Forelimb muscle (tissue), 1 donor: ENCODE data around the gene CCBE1. TPM values are rescaled to one million over a fixed set of nuclear protein-coding genes. Genes with fewer than 3 reads are reported as not detected.

ENCODE experiments used
- DNase-seq: peaks from one replicate; pipeline ENCODE4 v3.0.0-alpha.2; 2013; ENCODE audit warnings: low read depth
- polyA plus RNA-seq: library from polyadenylated mRNA; unstranded; fragments of 120-200 nt; gene quantifications from one replicate; pipeline ENCODE4 v1.2.1, GENCODE V29; 2013; ENCODE audit not compliant: insufficient read length

Gene CCBE1
- polyA plus RNA-seq, 1 donor = 3.3 TPM

DNA sequence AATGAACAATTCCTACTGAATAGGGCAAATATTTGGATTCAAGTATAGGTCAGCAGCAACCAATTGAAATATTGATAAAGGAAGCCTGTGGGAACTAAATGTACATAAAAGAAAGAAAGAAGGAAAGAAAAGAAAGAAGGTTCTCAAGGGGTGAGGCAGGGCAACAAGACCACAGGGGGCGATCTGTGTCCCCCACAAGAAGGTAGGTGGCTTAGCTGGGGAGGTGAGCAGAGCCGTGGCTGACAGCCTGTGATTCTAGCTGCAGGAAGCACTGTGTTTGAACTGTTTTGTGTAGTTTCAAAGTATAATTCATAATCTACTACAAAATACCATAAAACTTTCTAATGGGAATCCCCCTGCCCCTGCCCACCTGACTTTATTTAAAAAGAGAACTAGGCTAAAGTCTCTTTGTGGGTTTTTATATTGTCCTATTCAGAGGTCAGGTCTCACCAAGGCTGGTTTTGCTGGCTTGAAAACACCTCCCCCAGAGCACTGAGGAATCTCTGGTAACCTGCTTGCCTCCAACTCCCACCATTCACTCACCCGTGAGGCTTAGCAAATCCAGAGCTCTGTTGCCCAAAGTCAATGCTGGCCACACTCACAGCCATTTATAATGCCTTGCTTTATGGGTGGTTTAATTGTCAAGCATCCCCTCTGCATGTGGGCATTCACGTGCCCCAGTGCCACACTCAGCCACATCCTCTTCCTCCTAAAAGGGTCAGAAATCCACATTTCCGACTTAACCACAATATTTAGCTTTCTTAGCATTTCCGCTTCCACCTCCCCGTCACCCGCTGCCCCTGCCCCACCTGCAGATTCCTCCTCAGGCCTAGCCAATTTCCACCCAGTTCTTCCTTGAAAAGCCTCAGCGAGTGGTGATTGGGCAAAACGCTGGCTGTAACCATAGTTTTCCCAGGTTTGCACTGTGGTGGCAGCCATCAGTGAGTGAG is 301.7 kb downstream of the CCBE1 start:
- no peak for DNase-seq

DNA sequence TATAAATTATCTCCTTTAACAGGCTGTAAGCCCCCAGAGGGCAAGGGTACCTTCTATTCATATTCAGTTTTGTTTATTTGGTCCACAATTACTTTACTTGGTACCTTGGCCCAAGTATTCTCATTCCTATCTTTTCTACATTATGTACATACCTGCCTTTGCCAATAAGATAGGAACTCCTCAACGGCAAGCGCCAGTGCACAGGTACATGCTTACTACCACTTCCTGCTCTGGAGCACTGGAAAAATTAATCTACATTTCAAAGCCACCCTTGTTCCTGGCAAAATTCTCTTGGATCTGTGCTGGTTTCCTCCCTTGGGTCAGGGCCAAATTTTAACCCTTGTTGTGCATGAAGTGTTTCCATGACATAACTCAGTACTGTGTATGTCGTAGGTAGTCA is 303.8 kb downstream of the CCBE1 start:
- no peak for DNase-seq

DNA sequence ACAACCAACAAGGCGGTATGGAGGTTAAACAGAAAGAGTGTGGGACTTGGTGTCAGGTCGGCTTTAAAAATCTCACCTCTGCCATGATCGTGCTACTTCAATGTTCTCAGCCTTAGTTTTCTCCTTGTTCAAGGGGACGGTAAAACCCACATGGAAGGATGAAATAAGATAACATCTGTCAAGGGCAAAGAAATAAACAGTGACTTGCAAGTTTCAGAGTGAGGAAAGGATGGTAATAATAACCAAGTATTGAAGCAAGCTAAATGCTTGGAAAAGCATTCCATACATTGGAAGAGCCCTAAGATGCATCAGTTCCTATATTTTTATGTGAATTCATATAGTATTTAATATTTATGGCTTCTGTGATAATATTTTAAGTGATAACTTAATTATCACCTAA is 308.4 kb downstream of the CCBE1 start:
- no peak for DNase-seq

DNA sequence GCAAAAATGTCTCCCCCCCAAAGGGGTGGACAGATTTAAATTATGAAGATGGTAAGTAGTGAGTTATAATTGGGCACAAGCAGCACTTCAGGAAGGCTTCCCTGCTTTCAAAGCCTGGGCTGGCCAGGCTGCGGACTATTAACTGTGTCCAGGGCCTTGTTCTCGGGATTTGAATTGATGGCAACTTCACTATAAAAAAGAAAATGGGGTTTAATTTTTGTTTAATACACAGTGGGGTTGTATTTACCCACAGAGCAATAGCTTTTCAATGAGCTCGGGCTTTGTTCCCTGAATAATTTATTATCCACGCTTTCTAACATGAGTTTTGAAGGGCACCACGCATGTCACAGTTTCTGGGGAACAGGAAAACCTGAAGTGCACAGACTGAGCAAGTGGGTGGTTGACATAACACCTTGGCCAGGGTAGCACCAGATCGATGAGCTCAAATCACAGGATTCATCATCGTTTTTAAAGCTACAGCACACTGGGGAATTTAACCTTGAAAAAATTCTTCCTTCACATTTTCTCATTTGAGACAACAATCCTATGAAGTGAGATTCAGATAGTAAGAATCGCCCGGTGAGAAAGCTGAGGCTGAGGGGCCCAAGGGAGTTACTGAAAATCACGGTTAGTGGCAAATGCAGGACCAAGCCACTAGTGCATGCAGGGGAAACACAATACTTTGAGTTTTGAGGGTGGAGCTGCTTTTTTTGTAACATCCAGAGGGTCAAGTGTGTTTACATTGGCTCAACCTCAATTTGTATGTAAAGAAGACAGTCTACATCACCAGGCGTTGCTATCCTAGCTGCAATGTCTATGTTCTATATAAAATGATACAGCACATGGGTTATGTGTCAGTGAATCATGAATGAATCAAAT is 309.3 kb downstream of the CCBE1 start:
- no peak for DNase-seq

DNA sequence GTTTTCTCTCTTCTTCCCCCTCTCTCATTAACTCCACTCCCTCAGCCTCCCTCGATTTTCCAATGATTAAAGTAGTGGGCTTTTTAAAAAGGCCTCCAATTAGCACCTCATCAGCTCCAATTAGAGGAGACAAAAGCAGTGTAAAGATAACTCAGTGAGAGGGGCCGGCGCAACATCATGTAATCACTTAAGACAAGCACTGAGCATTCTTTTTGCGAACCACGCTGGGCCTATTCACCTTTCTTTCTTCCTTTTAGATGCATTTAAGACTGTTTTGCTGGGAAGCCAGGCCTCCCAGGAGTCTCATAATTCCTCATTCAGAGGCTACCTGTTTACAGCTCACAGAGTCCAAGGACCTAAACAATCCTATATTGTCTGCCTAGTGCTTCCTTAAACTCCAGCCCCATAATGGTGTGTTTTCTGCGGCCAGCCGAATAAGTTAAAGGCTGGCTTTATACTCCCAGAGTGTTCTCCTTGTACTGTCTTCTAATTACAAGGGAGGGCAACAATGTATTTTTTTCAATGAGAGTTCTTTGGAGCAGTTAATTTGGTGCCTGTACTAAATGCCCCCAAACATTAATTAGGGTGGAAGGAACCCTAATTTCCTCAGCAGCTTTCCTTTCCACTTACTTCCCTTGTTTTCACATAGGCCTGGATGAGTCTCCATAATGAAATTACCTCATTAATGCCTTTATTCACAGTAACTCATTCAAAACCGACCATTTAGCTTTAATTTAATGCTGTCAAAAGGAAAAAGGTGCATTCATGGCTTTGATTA is 310.1 kb downstream of the CCBE1 start:
- no peak for DNase-seq

DNA sequence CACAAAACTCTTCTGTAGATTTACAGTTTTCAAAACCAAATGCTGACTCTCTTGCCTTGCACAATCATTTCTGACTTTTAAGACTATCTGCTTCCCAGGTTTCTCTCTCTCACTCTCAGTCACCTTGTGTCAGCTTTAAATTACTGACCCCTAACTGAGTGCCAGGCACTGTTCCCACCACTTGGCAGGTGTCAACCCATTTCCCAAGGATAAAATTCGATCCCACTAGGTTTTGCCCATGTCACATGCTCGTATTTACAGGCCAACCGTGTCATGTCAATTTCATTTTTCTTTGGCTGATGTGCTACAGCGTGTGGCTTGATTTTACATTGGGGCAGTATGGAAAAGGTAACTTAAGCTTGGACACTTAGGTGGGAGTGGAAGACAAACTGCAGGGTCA is 312.0 kb downstream of the CCBE1 start:
- DNase-seq = no peak

DNA sequence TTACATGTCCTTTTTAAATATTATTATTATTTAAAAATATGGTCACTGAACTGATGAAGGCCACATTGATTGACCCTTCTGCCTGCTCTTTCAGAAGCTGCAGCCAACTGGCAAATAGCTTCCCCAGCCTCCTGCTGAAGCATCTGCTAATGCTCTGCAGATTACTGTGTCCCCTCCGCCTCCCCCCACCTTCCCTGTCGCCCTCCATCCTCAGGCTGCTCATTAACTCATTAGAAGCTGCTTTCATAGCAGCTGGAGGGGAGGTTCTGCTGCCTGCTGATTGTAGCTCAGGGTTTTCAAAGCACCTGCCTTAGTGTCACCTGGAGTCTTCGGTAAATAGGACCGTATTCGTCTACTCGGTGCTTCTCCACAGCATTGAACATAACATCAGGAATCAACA is 313.4 kb downstream of the CCBE1 start:
- no peak for DNase-seq

DNA sequence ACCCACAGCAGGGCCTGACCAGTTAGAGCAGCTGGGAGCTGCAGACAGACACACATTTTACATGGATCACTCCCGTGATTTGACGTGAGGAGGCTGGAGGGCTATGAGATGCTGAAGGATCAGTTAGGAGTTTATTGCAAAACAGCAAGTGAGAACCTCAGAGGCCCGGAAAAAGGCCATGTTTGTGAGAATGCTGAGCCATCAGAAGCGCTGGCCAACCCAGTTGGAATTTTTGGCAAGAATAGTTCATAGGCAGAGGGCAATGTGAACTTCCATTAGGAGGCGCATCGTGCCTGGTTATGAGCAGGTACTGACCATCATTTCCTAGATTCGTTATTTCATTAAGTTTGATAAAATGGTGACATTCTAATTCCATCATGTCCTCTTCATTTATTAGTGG is 314.8 kb downstream of the CCBE1 start:
- DNase-seq = no peak

DNA sequence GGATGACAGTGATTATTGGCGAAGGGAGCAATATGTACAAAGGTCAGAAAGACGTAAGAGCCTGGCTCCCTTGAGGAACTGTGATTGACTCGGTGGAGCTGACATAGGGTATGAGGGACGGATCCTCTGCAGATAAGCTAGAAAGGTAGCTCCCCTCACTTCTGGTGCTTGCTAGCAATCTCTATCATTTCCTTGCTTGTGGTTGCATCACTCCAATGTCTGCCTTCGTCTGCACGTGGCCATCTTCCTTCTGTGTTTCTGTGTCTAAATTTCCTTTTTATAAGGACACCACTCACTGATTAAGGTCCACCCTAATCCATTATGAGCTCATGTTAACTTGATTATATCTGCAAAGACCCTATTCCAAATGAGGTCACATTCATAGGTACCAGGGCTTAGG is 315.3 kb downstream of the CCBE1 start:
- DNase-seq = no peak

Other genes with a start within 250 kb of the CCBE1 start
- 53.9 TPM for gene PMAIP1, start 202.6 kb upstream of the CCBE1 start, polyA plus RNA-seq